Measurements from ENCODE around the gene PRLH. TPM values are rescaled to one million over a fixed set of nuclear protein-coding genes. Genes with fewer than 3 reads are reported as not detected.

PRLH gene
- total and polyA plus RNA-seq, 2 of the 13 experiments (the other 11 are each of a cell fraction or from before 2014, with no cell fraction given): not detected

- TF ChIP-seq ZNF331 (CRISPR knock-in tag; IDR thresholded peaks at IDR 0.05): peak; percentile 42; the same call in 1 of the 2 replicates
- TF ChIP-seq IKZF5 (CRISPR knock-in tag; IDR thresholded peaks at IDR 0.05): peak; percentile 47; the same call in 1 of the 2 replicates
- no peak for TF ChIP-seq ZNF720 (CRISPR knock-in tag; IDR thresholded peaks at IDR 0.05)
- TF ChIP-seq ZNF770 (CRISPR knock-in tag; IDR thresholded peaks at IDR 0.05): no peak
- no peak for TF ChIP-seq CBFB (CRISPR knock-in tag; IDR thresholded peaks at IDR 0.05)
- no peak for TF ChIP-seq MBD4 (IDR thresholded peaks at IDR 0.05; ENCODE audit: borderline replicate concordance, low read length)
- no peak for TF ChIP-seq EZH2 (conservative IDR thresholded peaks at IDR 0.05; ENCODE audit: low read depth, low read length)
- no peak for TF ChIP-seq MTA3 (CRISPR knock-in tag; IDR thresholded peaks at IDR 0.05)
- TF ChIP-seq ZNF407 (CRISPR knock-in tag; IDR thresholded peaks at IDR 0.05; ENCODE audit: not compliant biosample characterization): no peak
- no peak for TF ChIP-seq ZKSCAN1 (IDR thresholded peaks at IDR 0.05; ENCODE audit: low read length)
- 0 out of 2 replicates have a peak, but pooled peaks have one; percentile 20 for TF ChIP-seq HBP1 (CRISPR knock-in tag; IDR thresholded peaks at IDR 0.05; ENCODE audit: low read depth)
- no peak for TF ChIP-seq ZNF569 (CRISPR knock-in tag; IDR thresholded peaks at IDR 0.05; ENCODE audit: borderline replicate concordance)
- TF ChIP-seq ZMYM3 (CRISPR knock-in tag; IDR thresholded peaks at IDR 0.05): peak; percentile 46; the same call in 1 of the 2 replicates
- no peak for TF ChIP-seq JUN (CRISPR knock-in tag; IDR thresholded peaks at IDR 0.05)
These were observed 28.1 kb downstream of the PRLH start (continued) for GRCh38 chr2:237594514-237594871.
